Stimulated activated CD8-positive, alpha-beta memory T cell treated with anti-CD3 and anti-CD28 coated beads, Interleukin-4, amount 100 ng/mL, for 24 hours (primary cell): ENCODE data around the gene ANKLE2.
"Not testable (repeated sequence)": the region's sequence is repeated elsewhere in the genome, so short reads cannot be mapped to it uniquely, and the experiment has no call there.

Experiments
- DNase-seq: peaks from one replicate; pipeline ENCODE4 v3.0.0-alpha.2; 2020; ENCODE audit warnings: low read depth

ANKLE2 gene

GRCh38 chr12:132761032-132761920 is at the start of gene ANKLE2:
ANKLE2 (minus strand) TSS chr12:132761832; CDS start chr12:132761798, 34 bp downstream.
- peak; percentile 57 for DNase-seq

GRCh38 chr12:132809391-132809790 is 47.8 kb upstream of the ANKLE2 start:
- not testable (repeated sequence) for DNase-seq

- DNase-seq, result no peak
Observed at GRCh38 chr12:132807295-132808092, 45.9 kb upstream of the ANKLE2 start.

GRCh38 chr12:132806857-132807256 is 45.2 kb upstream of the ANKLE2 start:
- no peak for DNase-seq

DNA sequence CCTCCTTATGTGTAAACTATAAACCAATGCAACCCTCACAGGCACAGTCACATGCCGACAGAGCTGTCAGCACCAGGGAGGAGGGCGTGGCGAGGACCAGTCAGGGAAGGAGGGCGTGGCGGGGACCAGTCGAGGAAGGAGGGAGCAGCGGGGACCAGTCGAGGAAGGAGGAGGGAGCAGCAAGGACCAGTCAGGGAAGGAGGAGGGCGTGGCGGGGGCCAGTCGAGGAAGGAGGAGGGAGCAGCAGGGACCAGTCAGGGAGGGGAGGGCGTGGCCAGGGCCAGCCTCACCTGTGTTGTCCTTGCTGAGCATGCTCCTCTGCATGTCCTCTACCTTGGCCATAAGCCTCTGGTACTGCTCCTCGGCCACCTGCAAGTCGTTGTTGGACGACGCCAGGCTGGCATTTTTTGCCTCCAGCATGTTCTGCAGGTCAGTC is 42.8 kb upstream of the ANKLE2 start:
- DNase-seq, result no peak

DNA sequence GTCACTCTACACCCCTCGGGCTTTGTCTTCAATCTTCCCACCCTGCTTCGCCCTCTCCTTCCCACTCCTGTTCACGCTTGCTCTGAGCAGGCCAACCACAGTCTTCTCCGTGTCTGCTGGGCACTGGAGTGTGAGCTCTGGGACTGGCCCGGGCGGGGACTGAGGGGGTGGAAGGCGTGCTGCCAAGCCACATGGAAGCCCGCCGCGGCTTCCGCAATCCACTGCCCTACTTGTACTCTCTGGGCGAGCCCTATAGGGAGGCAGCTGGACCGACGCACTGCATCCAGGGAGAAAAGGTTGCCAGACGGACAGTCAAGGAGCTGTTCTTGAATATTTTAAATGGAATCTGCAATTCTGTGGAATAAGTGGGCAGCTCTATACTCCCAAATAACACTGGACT is 42.3 kb upstream of the ANKLE2 start:
- DNase-seq, result no peak

DNA sequence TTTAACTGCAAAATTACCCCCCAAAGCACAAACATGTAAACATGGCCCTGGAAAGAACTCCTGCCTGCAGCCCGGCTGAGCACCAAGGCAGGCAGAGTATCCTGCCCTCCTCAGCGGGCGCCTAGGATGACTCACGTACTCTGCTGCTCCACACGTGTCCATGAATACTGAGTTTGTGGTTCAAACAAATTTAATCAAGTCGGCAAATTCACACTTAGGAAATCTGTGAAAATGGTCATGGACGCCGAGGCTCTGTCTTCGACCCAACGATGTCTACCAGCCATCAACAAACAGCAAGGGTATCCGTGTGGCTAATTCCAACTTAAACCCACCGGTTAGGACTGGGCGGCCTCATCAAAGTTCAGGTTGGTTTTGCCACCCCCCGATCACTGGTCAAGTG is 41.5 kb upstream of the ANKLE2 start:
- no peak for DNase-seq

- DNase-seq, result no peak
Observed at GRCh38 chr12:132801741-132802140, 40.1 kb upstream of the ANKLE2 start.

GRCh38 chr12:132798836-132799235 is 37.2 kb upstream of the ANKLE2 start:
- no peak for DNase-seq

- no peak for DNase-seq
Observed at GRCh38 chr12:132797820-132798570, 36.4 kb upstream of the ANKLE2 start.

GRCh38 chr12:132795847-132796246 is 34.2 kb upstream of the ANKLE2 start:
- DNase-seq, result no peak

DNA sequence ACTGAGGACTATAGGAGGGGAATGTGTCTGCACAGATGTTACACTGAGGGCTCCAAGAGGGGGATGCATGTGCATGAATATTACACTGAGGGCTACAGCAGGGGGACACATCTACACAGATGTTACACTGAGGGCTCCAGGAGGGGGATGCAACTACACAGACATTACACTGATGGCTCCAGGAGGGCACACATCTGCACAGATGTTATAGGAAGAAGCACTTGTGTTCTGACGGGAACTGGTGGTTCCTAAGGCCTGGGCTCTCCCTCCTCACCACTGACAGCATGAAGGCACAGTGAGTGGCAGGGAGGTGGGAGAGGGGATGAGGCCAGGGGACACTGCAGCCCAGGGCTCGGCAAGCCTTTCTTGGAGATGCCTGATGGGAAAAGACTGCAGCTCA is 30.3 kb upstream of the ANKLE2 start:
- not testable (repeated sequence) for DNase-seq

DNA sequence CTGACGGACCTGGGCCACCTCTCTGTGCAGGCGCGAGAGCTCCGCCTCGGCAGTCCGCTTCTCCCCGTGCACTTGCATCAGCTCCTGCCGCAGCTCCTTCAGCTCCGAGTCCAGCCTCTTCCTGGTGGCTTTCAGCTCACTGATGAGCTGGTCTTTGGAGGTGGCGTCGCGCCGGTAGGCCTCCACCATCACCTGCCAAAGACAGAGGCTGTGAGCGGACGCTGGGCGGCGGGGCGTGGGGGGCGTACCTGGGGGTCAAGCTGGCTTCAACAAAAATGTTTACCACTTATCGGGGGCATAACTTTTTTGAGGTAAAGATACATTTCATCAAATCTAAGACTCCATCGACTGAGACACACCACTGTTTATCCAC is 27.5 kb upstream of the ANKLE2 start:
- DNase-seq, result no peak

DNA sequence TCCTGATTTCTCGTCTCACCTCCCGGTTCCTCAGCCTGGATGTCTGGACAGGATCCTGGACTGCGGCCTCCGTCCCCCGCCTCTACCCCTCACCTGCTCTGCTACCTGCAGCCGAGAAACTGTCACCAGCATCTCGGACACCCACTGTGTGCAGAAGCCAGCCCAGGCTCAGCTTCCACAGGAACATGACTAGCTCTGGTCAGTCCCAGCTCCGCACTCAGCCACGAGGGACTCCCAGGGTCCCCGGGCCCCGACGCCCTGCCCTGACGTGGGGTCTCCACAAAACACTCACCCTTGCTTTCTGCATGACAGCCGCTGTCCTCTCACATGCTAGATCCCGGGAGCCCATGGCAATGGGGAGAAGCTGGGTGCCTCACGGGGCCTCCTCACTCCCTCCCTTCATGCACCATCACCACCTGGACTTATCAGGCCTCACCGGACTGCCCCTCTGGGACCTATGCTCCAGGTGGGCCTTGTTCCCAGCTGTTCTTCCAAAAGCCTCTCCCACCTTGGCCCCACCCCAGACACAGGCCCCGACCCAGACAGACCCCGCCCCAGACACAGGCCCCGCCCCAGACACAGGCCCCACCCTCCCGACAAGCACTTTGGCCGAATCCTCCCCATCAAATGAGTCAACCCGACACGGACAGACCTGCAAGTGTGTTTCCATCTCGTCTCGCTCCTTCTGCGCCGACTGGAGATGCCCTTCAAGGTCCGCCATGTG is 26.9 kb upstream of the ANKLE2 start:
- DNase-seq, result no peak

DNA sequence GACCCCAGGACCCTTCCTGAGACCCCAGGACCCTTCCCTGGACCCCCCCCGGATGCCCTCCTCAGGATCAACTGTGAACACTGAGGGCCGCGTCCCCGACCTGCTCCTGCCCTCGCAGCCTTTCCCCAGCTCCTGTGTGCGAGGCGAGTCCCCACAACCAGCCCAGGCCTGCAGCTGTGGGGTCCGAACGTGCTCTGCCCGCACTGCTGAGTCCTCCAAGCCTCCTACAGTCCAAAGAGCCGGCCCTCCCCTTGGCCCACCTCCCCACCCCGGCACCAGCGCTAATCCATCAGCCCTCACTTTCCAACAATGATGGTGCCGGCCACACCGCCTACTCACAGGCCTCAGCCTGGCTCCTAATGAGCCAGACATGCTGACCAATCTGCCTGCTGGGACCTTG is 26.2 kb upstream of the ANKLE2 start:
- no peak for DNase-seq

DNA sequence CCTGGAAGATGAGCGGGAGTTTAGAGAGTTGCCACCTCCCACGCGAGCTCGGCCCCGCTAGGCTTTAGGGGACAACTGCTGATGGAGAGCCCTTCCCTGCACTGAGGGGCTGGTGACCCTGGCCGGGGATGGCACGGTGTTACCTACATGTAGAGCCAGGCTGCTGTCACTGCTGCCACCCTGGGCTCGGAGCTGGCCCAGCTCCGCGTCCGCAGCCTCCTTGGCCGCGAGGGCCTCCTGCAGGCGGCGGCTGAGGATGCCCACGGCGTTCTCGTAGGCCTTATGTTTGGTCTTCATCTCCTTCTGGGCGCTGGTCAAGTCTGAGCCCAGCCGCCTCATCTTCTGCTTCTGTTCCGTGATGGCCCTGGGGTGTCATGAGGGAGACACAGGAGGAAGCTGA is 24.6 kb upstream of the ANKLE2 start:
- no peak for DNase-seq

DNA sequence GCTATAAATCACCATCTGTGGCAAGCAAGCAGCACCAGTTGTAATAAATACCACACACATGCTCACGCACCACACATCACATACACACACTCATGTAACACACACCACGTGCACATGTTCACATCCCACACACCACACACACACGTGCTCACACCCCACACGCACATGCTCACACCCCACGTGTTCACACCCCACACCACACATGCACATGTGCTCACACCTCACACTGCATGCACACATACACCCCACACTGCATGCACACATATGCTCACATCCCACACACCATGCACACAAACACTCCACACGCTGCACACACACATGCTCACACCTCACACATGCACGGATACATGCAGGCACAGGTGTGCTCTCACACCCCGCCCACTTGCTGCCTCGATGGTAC is 22.9 kb upstream of the ANKLE2 start:
- DNase-seq, result no peak

- no peak for DNase-seq
Observed at GRCh38 chr12:132783917-132784531, 22.4 kb upstream of the ANKLE2 start.

- DNase-seq, result no peak
Observed at GRCh38 chr12:132781938-132782337, 20.3 kb upstream of the ANKLE2 start.

DNA sequence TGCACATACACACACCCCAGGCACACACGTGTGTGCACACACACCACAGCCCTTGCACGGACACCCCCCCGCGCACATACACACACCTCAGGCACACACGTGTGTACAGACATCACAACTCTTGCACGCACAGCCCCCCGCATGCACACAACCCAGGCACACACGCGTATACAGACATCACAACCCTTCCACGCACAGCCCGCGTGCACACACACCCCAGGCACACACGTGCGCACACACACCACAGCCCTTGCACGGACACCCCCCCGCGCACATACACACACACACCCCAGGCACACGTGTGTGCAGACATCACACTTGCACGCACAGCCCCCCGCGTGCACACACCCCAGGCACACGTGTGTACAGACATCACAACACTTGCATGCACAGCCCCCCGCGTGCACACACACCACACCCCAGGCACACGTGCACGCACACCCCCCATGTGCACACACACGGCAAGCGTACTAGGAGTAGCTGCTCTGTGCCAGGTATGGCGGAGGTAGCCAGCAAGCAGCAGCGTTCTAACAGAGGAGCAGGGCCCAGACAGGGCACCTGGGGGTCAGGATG is 18.2 kb upstream of the ANKLE2 start:
- no peak for DNase-seq

- DNase-seq, result no peak
Observed at GRCh38 chr12:132777614-132778013, 16.0 kb upstream of the ANKLE2 start.
